ENCODE data around the gene SCG2. TPM values are rescaled to one million over a fixed set of nuclear protein-coding genes. Genes with fewer than 3 reads are reported as not detected.

The SCG2 gene
- total and polyA plus RNA-seq, 2 of the 4 experiments (the other 2 are of a cell fraction): 0.36 to 0.46 TPM

DNA sequence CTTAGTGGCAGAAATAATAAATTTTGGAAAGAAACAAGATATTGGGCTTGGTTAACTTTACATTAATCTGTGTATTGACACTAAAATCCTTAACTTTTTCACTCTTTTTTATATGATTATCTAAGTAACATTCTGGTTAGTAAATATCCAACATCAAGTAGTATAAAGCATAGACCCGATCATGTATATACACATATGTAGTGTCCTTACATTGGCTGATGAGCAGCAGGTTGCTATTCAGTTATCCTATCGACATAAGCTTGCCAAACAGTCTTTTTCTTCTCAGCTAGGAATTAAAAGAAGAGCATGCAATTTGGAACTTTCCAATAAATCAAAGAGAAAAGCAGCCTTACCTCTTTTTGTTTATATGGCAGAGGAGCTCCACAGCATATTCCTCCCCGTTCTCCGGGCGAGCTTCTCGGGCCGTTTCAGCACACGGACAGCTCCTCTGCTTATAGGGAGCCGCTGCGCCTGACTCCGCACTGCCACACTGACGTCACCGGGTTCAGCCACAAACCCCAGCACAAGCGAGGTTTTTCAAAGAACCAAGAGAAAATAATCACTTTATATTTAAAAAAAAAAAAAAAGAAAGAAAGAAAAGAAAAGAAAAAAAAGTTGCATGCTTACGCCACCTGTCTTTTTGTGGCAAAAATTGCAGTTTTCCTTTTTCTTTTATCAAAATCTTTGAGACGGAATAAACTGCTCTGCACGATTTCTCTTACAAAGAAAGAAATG lies at the start of gene SCG2 (continued):
- TF ChIP-seq SMC3 (IDR thresholded peaks at IDR 0.05; ENCODE audit: low read depth, low read length): peak; percentile 30
- TF ChIP-seq, protein P1, sequence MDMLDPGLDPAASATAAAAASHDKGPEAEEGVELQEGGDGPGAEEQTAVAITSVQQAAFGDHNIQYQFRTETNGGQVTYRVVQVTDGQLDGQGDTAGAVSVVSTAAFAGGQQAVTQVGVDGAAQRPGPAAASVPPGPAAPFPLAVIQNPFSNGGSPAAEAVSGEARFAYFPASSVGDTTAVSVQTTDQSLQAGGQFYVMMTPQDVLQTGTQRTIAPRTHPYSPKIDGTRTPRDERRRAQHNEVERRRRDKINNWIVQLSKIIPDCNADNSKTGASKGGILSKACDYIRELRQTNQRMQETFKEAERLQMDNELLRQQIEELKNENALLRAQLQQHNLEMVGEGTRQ (IDR thresholded peaks at IDR 0.05; ENCODE audit: low read depth, low read length): peak; percentile 20; the same call in 1 of the 2 replicates
- TF ChIP-seq POLR2A (IDR thresholded peaks at IDR 0.05; ENCODE audit: low read depth, low read length): no peak

Measured in IMR-90 (cell line).